Activated gamma-delta T cell treated with Interleukin-2 at 50 U/mL for 16 hours (primary cell): ENCODE measurements around the gene DTX2.
"Not testable (repeated sequence)": the region's sequence is repeated elsewhere in the genome, so short reads cannot be mapped to it uniquely, and the experiment has no call there.

Experiments
- DNase-seq: peaks from one replicate; pipeline ENCODE4 v3.0.0-alpha.2; 2020

DTX2 gene

DNA sequence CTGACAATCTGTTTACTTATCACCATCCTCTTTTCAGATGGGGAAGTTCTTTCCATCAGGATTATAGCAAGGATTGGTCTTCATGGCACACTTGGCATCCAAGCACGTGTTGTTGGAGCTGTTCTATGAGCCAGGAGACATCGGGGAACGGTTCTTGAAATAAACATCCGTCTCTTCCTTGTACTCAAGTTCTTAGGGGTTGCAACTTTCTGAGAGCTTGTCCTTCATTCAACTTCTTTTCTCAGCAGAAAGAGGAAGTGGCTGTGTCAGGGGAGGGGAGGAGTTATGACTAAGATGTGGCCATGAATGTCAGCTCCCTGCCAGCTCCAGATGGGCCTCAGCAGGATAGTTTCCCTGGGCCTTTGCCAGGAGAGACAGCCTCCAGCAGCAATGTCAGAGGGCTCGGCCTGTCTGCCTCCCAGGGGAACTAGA is 15.9 kb upstream of the DTX2 start:
- DNase-seq: not testable (repeated sequence)

- DNase-seq: not testable (repeated sequence)
Observed at GRCh38 chr7:76457017-76457416, 4.5 kb upstream of the DTX2 start.

- DNase-seq: not testable (repeated sequence)
Observed at GRCh38 chr7:76458504-76458903, 3.0 kb upstream of the DTX2 start.

DNA sequence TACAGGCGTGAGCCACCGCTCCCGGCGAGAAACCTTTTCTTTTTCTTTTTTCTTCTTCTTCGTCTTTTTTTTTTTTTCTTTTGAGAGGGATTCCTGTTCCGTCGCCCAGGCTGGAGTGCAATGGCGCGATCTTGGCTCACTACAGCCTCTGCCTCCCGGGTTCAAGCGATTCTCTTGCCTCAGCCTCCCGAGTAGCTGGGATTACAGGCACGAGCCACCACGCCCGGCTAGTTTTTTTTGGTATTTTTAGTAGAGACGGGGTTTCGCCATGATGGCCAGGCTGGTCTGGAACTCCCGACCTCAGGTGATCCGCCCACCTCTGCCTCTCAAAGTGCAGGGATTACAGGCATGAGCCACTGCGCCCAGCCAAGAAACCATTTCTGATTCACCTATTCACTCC is 742 bp upstream of the DTX2 start:
- DNase-seq: not testable (repeated sequence)

DNA sequence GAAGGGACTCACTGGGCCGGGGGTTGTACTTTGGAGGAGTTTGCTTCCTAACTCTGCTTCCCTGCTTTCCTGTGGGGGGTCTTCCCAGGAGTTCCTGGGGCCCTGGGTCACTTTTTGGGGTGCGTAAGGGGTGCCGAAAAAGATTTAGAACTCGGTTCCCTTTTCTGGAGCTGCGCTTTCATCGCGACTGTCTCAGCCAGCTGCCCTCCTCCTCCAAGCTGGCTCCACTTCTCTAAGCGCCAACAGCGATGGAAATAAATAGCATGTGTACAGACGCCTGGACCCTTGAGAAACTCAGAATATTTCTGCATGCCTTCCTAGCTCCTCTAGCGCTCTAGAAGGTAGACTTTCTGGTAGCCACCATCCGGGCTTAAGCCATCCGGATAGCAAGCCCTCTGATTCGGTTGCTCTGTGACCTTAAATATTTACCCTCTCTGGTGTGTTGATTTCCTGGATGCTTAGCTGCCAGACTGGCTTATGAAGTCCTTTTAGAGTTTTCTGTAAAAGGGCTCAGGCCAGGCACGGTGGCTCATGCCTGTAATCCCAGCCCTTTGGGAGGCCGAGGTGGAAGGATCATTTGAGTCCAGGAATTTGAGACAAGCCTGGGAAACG is 868 bp downstream of the DTX2 start:
- not testable (repeated sequence) for DNase-seq

DNA sequence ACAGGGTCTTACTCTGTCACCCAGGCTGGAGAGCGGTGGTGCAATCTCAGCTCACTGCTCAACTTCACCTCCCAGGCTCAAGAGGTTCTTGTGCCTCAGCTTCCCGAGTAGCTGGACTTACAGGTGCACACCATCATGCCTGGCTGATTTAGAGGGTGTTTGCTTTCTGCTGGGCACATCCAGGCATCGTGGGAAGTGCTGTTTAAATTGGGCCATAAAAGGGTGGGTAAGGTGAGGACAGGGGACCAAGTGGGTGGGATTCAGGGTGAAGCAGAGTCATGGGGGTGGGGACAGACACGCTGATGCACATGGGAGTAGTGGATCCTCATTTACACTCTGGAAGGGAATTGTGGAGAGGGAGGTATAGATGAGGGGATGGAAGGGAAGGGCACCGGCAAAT is 3.5 kb downstream of the DTX2 start:
- DNase-seq: not testable (repeated sequence)

- DNase-seq: not testable (repeated sequence)
Observed at GRCh38 chr7:76465950-76466349, 4.4 kb downstream of the DTX2 start.

GRCh38 chr7:76467743-76468404 is 6.4 kb downstream of the DTX2 start:
- not testable (repeated sequence) for DNase-seq

DNA sequence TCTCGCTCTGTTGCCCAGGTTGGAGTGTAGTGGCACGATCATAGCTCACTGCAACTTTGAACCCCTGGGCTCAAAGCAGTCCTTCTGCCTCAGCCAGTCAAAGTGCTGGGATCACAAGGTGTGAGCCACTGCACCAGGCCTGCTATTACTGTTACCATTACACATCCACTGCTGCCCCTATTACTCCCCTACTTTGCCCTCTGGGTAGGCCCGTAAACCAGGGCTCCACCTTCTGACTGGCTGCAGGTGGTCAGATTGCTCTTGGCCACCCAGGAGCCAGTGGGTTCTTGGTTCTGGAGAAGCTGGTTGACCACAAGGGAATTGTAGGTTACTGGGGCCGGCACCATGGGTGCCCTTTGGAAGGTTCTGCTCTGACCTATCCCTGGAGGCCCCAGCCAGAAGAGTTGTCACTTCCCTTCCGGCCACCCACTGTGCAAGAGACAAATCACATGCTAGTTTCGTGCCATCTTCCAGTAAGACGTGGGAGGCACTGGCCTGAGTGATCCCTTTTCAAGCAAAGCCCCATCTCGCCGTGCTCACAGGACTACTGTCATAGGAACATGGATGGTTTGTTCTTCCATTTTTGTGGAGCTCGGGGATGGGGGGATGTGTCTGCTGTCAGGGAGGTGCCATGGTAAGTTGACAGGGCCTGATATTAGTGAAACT is 10.2 kb downstream of the DTX2 start:
- not testable (repeated sequence) for DNase-seq

DNA sequence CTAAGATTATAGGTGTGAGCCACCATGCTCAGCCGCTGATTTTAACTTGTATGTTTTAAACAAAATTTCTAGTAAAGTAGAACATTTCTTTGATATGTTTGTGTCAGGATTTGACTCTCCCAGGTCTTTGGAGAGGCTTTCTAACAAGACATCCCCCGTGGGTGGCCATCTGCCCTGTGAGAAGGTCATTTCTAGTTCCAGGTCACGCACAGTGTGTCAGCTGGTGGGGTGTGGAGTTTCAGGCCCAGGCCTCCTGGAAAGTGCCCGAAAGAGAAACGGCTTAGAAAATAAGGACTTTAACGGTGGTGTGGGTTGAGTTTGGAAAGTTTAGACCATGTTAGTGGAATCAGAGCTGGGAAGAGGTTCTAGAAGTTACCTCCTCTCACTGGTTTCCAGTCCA is 11.6 kb downstream of the DTX2 start:
- DNase-seq: not testable (repeated sequence)

GRCh38 chr7:76476280-76476679 is 14.8 kb downstream of the DTX2 start:
- not testable (repeated sequence) for DNase-seq

- DNase-seq: not testable (repeated sequence)
Observed at GRCh38 chr7:76476742-76477474, 15.4 kb downstream of the DTX2 start.

- DNase-seq: not testable (repeated sequence)
Observed at GRCh38 chr7:76479628-76480027, 18.1 kb downstream of the DTX2 start.

DNA sequence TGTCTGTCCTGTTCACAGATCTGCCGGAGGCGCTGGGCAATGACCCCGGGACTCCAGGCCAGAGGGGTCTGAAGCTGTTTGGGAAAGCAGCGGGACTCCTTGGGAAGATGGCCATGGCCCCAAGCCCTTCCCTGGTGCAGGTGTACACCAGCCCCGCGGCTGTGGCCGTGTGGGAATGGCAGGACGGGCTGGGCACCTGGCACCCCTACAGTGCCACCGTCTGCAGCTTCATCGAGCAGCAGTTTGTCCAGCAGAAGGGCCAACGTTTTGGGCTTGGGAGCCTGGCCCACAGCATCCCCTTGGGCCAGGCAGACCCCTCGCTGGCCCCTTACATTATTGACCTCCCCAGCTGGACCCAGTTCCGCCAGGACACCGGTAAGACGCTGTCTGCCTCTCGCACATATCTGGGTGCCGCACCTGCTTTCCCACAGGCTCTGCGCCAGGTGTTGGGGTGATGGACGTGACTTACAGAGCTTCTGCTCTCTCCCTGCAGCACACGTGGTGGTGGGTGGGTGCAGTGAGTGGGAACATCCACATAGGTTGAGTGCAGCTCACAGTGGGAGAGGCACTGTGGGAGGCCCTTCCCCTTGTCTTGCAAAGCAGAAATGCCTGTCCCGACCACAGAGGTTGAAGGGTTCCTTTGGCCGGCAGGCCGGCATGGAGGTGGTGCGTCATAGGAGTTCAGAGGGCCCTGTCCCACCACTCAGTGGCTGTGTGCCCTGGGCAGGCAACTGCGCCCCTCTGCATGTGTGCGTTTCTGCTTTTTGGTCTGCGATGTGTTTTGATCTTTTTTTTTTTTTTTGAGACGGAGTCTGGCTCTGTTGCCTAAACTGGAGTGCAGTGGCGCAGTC is 19.1 kb downstream of the DTX2 start:
- DNase-seq: not testable (repeated sequence)

- not testable (repeated sequence) for DNase-seq
Observed at GRCh38 chr7:76482660-76483059, 21.2 kb downstream of the DTX2 start.

GRCh38 chr7:76483081-76483480 is 21.6 kb downstream of the DTX2 start:
- DNase-seq: not testable (repeated sequence)

DNA sequence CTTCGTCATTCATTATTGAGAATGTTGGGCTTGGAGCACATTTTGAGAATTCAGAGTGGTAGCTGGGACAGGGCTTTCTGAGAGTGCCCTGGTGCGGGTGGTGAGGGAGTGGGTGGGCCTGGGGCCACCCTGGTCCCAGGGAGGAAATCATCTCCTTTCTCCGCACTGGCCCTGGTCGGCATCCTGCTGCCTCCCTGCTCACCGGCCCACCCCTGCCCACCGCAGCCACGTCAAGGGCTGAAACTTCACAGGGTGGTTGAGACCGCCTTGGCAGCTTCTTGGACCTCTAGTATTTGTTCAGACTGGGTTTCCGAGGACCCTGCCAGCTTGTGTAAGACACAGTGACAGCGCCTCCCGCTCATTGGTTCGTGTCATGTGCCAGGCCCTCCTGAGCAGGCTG is 22.9 kb downstream of the DTX2 start:
- DNase-seq: not testable (repeated sequence)

DNA sequence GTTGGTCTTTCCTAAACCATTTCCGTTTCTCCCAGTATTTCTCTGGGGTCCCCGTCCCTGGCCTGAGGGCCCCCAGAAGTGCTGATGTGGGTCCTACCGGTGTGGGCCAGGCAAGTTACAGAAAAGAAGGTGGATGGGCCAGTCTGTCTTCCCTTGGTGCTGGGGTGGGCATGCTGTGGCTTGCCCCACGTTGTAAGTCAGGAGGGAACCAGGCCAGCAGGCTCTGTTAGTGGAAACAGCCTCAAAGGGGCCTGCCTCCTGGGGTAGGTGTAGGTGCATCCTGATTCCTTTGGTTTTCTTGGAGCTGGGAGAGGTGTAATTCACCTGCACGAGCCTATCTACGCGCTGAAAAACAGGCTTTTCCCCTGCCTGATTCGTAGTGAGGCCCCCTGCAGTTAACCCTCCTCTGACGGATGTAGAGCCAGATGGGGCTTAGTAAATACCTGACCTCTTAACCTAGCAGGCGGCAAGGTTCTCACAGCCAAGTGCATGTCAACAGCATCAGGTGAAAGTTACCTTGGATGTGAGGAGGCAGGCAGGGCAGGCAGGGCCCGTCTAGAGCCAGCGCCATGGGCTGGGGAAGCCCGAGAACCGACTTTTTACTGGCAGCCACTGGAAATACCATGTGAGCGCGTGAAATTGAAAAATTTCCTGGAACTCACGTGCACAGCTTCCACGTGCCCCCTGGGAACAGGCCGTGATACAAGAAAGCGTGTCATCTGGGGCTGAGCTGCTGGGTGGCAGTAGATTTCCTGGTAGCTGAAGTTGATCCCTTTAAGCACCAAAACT is 24.5 kb downstream of the DTX2 start:
- not testable (repeated sequence) for DNase-seq

DNA sequence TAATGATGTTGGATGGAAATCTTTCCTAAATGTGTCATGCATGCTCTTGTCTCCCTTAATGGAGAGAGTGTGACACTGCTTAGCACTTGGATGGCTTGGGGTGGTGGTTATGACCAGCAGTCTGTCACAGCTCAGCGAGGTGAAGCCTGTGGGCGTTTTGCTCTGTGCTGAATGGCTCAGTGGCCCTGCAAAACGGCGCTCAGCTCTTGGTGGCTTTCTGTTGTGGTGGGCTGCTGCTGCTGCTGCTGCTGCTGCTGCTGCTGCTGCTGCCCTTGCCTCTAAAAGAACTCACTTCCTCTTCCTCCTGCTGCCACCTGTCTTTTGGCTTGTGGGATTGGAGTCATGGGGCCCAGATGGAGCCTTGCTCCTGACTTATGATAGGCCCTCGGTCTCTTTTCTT is 25.1 kb downstream of the DTX2 start:
- peak; percentile 37 for DNase-seq

- DNase-seq: not testable (repeated sequence)
Observed at GRCh38 chr7:76487969-76488368, 26.5 kb downstream of the DTX2 start.

DNA sequence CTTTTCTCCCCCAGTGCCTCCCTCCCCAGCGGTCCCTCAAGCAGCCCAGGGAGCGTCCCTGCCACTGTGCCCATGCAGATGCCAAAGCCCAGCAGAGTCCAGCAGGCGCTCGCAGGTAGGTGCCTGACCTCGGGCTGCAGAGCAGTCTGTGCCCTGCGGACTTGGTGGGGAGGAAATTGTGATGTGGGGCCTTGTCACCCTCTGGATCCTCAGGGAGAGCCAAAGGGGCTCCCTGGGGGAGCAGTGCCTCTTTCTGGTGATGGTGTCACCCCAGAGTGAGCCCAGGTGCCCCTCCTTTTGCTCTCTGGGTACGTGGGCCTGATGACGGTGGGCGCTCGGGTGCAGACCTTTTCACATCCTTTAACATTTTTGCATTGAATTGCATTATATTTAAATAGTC is 30.6 kb downstream of the DTX2 start:
- not testable (repeated sequence) for DNase-seq
